Activated CD8-positive, alpha-beta memory T cell treated with anti-CD3 and anti-CD28 coated beads for 48 hours (primary cell): Measurements from ENCODE around the gene SRP72.
A peak's percentile ranks its signal among the peaks of the same experiment; 100 is the strongest.
"Not testable (repeated sequence)": the region's sequence is repeated elsewhere in the genome, so short reads cannot be mapped to it uniquely, and the experiment has no call there.

Experiments
- DNase-seq, 3 experiments: peaks; one replicate each; pipeline ENCODE4 v3.0.0-alpha.2; 2020; ENCODE audit warnings: low read depth in 2 of 3, low spot score in 2 of 3

The SRP72 gene, protein sequence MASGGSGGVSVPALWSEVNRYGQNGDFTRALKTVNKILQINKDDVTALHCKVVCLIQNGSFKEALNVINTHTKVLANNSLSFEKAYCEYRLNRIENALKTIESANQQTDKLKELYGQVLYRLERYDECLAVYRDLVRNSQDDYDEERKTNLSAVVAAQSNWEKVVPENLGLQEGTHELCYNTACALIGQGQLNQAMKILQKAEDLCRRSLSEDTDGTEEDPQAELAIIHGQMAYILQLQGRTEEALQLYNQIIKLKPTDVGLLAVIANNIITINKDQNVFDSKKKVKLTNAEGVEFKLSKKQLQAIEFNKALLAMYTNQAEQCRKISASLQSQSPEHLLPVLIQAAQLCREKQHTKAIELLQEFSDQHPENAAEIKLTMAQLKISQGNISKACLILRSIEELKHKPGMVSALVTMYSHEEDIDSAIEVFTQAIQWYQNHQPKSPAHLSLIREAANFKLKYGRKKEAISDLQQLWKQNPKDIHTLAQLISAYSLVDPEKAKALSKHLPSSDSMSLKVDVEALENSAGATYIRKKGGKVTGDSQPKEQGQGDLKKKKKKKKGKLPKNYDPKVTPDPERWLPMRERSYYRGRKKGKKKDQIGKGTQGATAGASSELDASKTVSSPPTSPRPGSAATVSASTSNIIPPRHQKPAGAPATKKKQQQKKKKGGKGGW

DNA sequence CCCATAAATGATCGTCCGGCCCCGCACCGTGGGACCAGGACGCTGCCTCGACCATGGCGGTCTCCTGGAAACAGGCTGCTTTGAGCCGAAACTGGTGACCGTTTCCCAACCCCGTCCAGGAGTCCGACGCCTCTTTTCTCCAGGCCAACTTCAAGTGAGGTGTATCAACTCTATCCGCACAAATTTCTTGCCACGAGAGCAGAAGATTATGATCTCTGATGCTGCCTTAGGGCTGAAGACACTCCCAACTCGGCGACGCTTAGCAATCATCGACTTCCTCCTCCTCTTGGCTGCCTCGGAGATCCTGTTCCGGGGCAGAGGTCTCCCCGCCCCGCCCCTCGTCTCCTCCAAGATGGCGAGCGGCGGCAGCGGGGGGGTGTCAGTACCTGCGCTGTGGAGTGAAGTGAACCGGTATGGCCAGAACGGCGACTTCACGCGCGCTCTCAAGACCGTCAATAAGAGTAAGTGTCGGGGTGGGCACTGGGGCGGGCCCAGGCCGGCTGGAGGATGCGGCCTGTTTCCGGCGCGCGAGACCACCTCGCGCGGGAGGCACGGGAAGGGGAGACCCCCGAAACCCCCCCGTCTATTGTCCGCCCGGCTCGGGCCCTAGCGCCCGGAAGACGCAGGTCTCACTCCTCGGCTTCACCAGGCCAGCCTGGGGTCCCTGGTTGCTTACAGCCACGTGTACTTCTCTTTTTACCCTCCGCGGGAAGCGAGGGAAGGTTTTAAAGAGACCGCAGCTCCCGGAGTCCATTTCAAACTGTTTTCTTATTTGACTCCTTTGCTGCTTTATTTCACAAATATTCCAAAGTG is at the start of gene SRP72:
Gene SRP72 (plus strand): TSS at position 334 of the 813 bp plus-strand sequence. CDS start 19 bp downstream, at position 353.
- peak; percentile 58 to 71 (median 68) for DNase-seq

DNA sequence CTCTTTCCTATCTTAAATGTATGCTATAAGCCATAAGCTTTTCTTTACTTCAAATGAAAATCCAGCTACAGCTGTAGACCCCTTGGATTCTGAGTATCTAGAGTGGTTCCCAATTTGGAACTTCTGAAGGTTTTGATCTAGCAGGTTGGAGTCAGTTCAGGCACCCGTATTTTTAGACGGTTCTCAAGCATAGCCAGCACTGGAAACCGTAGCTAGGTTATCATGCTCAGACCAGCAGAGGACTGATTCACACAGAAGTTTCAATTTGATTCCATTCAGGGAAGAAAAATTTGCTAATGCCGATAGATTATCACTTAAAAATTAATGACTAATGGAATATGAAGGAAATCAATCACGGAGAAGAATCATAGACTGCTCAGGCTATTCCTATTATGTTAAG is 43.2 kb upstream of the SRP72 start:
- no peak for DNase-seq

DNA sequence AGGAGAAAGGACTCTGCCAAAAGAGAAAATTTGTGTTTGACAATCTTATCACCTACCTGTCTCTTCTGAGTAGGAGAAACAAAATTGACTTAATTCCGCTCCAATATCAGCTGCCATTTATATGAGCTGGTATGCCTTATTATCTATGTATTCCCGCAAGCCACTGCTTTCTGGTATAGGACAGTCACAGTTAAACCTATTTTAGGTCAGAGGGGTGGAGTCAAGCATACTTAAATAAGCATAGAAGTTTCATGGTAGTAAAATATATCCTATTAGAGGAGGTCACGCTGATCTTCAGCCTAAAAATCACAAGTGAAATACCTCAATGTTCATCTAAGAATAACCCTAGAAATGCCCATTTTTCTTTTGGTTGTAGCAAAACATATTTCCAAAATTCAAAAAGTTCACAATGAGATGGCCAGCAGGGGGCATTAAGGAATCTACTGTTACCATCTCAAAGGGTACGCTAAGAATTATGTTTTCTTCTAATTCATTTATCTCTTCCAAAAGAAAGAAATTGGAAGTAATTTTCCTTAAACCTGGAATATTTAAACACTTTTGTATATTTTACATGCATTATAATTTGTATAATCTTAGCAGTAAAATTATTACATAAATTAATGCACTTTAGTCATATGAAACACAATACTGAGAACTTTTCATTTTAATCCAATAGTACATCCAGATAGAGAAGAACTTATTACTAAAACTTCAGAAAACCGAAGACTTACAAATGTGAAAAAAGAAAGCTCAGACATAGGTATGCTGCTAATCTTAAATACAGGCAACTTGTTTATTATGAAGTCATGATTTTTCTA is 42.5 kb upstream of the SRP72 start:
- no peak for DNase-seq

DNA sequence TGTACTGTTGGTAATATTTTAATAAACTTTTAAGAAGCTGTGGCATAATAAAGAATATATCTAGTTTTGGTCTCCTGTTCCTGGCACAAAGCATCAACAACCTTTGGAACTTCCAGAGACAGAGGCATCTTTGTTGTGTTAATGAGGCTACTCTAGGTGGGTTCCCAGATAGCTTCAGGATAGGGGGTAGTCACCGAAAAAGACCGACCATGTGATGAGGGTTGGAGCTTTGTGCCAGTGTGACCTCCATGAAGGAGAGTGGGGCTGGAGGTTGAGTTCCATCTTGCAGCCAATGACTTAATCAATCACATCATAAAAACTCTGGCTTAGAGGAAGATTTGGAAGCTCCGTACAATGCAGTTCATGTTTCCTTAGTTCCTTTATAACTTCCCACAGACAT is 41.9 kb upstream of the SRP72 start:
- DNase-seq, result no peak

DNA sequence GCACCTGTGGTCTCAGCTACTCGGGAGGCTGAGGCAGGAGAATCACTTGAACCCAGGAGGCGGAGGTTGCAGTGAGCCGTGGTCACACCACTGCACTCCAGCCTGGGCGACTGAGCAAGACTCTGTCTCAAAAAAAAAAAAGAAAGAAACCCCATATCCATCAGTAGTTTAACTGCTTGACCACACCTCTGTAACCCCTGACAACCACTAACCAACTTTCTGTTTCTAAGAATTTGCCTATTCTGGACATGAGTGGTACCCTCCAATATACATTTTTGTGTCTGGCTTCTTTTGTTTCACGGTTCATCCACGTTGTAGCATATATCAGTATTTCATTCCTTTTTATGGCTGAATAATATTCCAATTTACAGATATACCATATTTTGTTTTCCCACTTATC is 41.1 kb upstream of the SRP72 start:
- DNase-seq, result no peak

DNA sequence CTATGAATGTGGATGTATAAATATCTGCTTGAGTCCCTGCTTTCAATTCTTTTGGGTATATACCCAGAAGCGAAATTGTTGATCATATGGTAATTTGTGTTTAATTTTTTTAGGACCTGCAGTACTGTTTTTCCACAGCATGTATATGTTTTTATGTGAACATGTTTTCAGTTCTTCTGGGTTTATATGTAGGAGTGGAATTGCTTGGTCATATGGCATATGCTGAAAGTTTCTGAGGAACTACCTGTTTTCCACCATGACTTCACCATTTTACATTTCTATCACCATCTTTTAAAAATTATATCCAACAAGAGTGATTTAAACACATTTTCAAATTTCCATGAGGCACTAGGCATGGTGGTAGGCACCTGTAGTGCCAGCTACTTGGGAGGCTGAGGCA is 40.2 kb upstream of the SRP72 start:
- DNase-seq, result no peak

DNA sequence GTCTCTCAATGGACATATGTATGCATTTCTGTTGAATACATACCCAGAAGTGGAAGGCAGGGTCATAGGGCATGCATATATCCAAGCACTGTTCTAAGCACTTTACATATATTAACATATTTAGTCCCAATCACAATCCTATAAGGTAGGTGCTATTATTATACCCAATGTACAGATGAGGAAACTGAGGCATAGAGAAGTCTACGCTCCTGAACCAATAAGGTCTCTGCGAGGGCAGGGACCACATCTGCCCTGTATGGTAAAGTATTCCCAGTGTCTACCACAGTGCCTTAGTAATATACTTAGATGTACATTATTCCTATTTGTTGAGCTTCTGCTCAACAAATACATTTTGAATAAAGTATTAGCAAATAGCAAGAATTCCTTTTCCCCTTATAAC is 37.2 kb upstream of the SRP72 start:
- DNase-seq, result no peak

DNA sequence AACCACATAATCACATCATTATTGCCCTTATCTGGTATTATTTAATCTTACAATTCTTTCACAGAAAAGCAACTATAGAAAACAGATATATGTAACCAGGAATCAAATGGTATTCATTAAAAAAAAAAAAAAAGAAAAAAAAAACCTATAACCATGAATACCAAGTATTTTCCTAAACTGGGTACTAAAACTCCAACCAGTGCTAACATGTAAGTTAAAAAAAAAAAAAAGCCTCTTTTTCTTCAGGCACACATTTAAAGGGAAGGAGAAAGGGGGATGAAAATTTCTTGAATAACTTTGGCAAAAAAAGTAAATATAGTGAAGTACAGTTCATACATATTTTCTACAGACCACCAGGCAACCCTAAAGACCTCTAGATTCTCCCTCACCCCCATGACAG is 34.1 kb upstream of the SRP72 start:
- no peak for DNase-seq

DNA sequence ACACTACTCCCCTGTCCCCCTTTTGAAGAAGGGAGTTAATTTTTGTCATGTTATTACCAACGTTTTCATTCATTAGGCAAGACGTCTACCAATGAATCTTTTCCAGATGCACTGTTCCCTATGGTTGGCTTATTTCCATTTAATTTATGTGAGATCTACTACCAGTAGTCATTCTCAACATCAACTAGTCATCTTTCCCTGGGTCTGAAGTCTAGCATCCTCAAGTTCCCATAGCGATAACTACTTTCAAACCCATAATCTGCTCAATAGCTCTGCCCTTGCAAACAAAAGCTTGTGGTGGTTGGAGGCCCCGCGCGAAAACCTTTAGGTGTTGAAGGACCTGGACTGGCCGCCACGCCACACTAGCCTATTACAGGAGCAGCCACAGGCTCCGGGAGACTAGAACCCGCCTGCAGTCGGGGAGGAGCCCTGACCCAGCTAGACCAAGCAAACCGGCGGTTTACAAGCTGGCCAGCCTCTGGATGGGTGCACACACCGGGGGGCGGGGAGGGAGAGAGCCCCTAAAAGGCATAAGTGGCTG is 32.7 kb upstream of the SRP72 start:
- DNase-seq, result peak in 1 of 3 experiments; percentile 19

DNA sequence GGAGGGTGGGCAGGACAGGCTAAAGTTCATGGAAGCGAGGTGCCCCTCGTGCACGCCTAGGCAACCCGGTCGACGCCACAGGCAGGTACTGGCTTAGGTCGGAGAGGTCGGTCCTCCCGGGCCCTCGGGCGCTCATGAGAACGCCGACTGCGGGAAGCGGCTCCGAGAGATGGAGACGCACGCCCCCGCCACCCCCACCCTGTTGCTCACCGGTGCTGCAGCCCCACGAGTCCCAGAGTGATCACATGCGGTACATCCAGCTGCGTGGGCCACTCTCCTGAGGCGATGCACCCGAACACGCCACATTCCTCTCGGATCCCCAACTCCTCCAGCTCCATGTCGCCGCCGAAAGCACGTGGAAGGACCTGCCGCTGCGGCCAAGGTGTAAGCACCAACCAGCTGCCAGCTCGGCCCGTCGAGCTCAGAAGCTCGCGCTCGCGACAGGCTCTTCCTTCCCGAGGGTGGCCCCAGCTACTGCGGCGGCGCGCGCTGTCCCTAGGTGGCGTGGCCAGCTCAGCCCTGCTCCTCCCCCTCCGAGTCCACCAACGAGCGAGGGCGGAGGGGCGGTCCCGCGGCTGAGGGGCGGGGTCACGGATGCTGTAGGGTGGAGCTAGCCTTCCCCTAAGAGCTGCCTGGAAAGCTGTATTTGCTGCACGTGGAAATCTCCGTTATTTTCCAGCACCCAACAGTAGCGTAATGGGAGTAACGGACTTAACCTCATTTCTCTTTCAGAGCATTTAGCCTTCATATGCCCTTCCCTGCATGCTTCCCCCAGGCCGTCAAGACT is 32.1 kb upstream of the SRP72 start, which contains the start of gene PPAT:
Gene PPAT (minus strand): TSS at position 476 of the 787 bp plus-strand sequence. CDS start 138 bp downstream, at position 338.
- peak; percentile 95 to 98 (median 96) for DNase-seq

DNA sequence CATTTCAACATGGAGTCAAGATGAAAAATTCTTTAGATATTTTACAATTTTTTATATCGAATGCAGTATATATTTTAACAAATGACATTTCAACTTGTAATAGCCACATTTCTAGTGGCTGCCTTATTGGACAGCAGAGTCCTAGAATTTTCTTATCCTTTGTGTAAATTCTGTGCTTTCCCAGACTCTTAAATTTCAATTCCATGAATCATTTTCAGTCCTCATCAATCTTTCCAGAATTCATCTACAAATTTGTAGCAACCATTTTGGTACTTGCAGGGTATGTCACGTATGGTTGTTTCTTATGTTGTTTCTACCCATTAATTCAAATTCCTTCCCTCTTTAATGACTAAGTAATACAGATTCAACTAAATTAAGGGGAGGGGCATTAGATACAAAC is 28.7 kb upstream of the SRP72 start:
- DNase-seq, result no peak

DNA sequence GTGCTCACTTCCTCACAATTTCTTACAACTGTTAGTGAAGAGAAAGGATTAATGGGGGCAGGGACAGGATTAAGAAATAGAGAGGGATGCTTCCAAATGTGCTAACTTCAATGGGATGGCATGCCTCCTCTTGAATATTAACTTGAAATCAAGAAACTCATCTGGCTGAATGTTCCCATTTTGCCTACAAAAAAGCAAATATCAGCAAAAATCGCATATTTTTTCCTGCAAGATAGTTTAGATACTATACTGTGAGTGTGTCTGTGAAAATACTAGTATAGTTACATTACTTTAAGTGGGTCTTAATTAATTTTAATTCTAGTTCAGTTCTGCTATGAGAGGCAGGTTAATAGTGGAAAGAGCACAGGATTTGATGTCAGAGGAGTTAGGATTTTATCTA is 26.4 kb upstream of the SRP72 start:
- DNase-seq, result no peak

DNA sequence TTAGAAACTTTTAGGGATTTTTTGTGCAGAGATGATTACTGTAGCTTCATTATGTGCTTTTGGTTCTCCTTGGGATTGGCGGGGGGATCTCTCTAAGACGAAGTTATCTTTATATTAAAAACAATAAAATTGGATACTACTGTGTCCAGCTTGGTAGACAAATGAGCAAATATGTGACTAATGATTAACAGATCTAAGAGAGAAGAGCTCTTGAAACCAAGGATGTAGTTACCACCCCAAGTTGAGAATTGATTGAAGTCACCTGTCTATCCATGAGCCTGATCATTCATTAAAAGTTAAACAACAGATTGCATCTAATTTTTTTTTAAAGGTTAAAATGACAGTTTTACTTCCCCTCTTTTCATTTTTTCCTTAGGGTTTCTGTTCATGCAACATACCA is 22.7 kb upstream of the SRP72 start:
- no peak for DNase-seq

DNA sequence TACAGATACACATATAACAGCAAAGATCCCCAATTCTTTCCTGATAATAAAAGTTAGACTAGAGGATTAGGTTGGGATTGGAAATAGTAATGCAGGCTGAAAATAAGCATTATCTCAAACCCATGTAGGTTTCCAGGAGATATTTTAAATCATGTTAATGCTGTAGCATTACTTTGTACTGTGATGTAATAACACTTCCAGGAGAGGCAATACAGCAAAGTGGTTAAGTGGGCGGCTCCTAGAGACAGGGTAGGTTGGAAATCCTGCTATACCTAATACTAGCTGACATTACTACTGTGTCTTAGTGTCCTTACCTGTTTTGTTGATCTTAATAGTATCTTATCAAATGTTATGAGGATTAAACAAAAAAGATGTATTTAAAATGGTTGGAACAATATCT is 21.7 kb upstream of the SRP72 start:
- no peak for DNase-seq

DNA sequence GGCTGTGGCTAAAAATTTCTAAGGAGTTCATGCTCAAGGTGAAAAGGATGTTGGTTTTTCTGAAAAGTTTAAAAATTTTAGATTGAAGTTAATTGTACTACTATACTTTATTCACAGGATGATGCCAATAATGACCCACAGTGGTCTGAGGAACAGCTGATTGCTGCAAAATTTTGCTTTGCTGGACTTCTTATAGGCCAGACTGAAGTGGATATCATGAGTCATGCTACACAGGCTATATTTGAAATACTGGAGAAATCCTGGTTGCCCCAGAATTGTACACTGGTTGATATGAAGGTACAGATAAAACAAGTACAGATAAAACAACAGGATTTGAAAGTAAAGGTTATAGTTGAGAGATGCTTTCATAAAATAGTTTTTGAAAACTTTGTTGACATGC is 19.1 kb upstream of the SRP72 start:
- no peak for DNase-seq

DNA sequence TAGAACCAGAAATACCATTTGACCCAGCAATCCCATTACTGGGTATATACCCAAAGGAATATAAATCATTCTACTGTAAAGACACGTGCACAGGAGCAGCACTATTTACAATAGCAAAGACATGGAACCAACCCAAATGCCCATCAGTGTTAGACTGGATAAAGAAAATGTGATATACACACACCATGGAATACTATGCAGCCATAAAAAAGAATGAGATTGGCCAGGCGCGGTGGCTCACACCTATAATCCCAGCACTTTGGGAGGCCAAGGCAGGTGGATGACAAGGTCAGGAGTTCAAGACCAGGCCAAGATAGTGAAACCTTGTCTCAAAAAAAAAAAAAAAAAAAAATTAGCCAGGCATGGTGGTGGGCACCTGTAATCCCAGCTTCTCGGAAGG is 17.9 kb upstream of the SRP72 start:
- DNase-seq, result not testable (repeated sequence)

DNA sequence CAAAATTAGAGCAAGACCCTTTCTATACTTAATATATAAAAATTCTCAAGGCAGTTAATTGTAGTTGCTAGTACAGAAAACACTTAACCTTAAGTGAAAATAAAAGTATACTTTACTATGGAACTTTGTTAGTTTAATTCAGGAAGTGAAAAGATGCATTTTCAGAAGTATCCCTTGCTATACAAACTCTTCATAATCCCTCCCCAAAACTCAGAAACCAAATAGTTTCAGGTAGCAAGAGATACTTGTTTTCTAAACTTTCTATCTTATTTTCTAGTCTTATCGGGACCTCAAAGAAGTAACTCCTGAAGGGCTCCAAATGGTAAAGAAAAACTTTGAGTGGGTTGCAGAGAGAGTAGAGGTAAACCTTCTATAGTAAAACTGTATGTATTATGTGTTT is 17.1 kb upstream of the SRP72 start:
- no peak for DNase-seq

DNA sequence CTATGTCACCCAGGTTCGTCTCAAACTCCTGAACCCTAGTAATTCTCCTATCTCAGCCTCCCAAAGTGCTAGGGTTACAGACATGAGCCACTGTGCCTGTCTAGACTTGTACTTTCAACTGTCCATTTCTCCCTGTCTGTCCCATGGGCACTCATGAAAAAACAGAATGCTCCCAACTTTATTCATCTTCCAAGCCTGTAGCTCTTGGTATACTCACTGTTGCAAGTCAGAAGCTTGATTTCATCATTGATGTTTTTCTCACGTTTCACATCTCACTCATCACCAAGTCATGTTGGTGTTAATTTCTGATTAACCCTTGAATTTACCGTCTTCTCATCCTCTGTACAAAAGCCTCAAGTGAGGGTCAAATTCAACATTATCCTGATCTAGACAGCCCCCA is 7.3 kb upstream of the SRP72 start:
- no peak for DNase-seq

DNA sequence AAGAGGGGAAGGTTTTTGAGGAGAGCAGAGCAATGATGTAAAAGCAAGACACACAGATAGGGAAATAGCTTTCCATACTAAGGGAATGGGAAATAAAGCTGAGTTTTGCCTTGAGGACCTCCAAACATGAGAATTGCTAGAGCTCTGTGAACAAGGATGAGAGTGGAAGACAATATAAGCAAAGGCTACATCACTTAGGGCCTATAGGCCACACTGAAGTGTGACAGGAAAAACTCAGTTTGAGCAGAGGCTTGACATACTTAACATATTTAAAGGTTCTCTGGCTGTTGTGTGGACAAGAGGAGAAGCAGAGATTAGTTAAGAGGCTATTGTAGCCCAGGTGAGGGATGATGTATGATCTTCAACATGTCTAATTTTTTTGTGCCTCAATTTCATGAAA is 5.3 kb upstream of the SRP72 start:
- DNase-seq, result no peak

DNA sequence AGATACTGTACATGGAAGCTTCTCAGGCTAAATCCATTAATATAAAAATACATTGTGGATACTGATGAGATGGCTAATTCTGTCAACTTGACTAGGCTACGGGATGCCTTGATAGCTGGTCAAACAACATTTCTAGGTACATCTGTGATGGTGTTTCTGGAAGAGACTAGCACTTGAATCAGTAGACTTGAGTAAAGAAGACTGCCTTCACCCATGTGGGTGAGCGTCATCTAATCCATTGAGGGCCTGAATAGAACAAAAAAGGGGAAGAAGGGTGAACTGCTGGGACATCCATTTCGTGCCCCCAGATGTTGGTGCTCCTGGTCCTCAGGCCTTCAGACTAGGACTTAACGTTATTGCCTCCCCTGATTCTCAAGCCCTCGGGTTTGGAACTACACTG is 3.7 kb upstream of the SRP72 start:
- no peak for DNase-seq
